T-helper 17 cell (primary cell): Measurements from ENCODE around the gene AP5Z1. TPM values are rescaled to one million over a fixed set of nuclear protein-coding genes. Genes with fewer than 3 reads are reported as not detected.

Experiments
- ATAC-seq: fragments of 150-1000 bp; cut with Tn5 transposase; 2 replicates; pipeline ENCODE4 v1.10.0; 2021; ENCODE audit warnings: mild to moderate bottlenecking, moderate library complexity
- DNase-seq, 3 donors: peaks; one replicate each; pipeline versions ENCODE4 v3.0.0 to v3.0.0-alpha.2; 2020 to 2021
- H3K9me3 ChIP-seq: one replicate; pipeline ENCODE4 v1.7.0; 2013; ENCODE audit warnings: low read length, mild to moderate bottlenecking; ENCODE audit not compliant: control insufficient read depth, poor library complexity, severe bottlenecking
- H3K27ac Mint-ChIP-seq: one replicate; pipeline ENCODE4 v1.8.0; 2022; ENCODE audit warnings: mild to moderate bottlenecking, moderate library complexity, mixed read lengths
- H3K27me3 Mint-ChIP-seq: one replicate; pipeline ENCODE4 v1.8.0; 2022; ENCODE audit warnings: mixed read lengths
- H3K36me3 Mint-ChIP-seq: one replicate; pipeline ENCODE4 v1.8.0; 2022; ENCODE audit warnings: low read depth, mixed read lengths
- H3K4me1 Mint-ChIP-seq: one replicate; pipeline ENCODE4 v1.8.0; 2022; ENCODE audit warnings: mild to moderate bottlenecking, mixed read lengths
- H3K4me3 Mint-ChIP-seq: one replicate; pipeline ENCODE4 v1.8.0; 2022; ENCODE audit warnings: mild to moderate bottlenecking, moderate library complexity, mixed read lengths
- total RNA-seq, 4 donors: library from RNA in 2 of 4; stranded (reverse) in 2 of 4; gene quantifications; one replicate each; pipeline ENCODE4 v1.2.3 and lab custom pipeline; 2022 to 2026

The AP5Z1 gene
- total RNA-seq, 2 donors from 2014 or later, result 87.6 to 112 TPM

DNA sequence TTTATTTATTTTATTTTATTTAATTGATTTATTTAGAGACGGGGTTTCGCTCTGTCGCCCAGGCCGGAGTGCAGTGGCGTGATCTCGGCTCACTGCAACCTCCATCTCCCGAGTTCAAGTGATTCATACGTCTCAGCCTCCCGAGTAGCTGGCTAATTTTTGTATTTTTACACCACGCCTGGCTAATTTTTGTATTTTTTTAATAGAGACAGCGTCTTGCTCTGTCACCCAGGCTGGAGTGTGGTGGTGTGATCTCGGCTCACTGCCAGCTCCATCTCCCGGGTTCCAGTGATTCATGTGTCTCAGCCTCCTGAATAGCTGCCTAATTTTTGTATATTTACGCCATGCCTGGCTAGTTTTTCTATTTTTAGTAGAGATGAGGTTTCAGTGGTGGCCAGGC, 34.2 kb downstream of the AP5Z1 start:
- peak overlapping the region; percentile 79 for H3K4me3 Mint-ChIP-seq
- H3K9me3 ChIP-seq, result no peaks in the 10 kb centered on the region
- ATAC-seq (no peak), DNase-seq (no peak)
- peaks cover 38% of the 10 kb centered on the region for H3K27me3 Mint-ChIP-seq
- peaks cover 2% of the 10 kb centered on the region for H3K4me1 Mint-ChIP-seq
- peaks cover 2% of the 10 kb centered on the region for H3K36me3 Mint-ChIP-seq
- H3K27ac Mint-ChIP-seq, result no peak overlapping the region

DNA sequence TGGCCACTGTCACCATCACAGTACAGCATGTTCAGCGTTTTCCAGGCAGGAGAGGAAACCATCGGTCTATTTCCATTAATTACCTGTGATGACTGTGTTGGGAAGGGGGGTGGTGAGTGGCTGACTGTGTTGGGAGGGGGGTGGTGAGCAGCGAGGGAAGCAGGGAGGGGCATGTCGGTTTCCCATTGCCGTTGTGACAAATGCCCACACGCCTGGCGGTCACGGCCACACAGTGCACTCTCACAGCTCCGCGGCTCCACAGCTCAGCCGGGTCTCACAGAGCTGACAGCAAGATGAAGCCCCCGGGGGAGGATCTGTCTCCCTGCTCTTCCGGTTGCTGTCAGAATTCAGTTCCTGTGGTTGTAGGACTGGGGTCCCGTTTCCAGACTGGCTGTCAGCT, 39.0 kb downstream of the AP5Z1 start:
- H3K4me3 Mint-ChIP-seq, result no peak overlapping the region
- no peak for ATAC-seq

DNA sequence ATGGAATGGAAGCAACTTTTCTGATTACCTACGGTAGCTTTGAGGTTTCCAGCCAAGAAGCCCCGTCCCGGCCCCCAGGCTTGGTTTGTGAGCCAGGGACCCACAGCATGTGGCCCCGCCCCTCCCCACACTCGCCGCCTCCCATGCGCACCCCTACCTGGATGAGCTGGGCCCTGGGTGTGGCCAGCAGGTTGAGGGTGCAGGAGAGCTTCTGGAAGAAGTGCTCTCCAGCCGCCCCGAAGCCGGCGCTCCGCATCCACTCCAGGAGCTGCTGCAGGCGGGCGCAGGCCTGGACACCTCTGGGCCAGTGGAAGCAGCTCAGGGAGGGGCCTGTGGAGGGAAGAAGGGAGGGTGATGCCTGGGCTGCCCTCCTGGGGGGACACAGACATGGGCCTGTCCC, 39.7 kb downstream of the AP5Z1 start:
- no peak for DNase-seq
- H3K36me3 Mint-ChIP-seq, result peaks cover 2% of the 10 kb centered on the region
- H3K27me3 Mint-ChIP-seq, result peaks cover 38% of the 10 kb centered on the region
- no peak overlapping the region for H3K4me3 Mint-ChIP-seq
- H3K27ac Mint-ChIP-seq, result no peak overlapping the region
- H3K9me3 ChIP-seq, result no peaks in the 10 kb centered on the region
- no peaks in the 10 kb centered on the region for H3K4me1 Mint-ChIP-seq
- no peak for ATAC-seq

More for the DNA sequence above, 39.0 kb downstream of the AP5Z1 start:
- no peak for DNase-seq
- H3K9me3 ChIP-seq, result no peaks in the 10 kb centered on the region
- H3K27ac Mint-ChIP-seq, result no peak overlapping the region
- peaks cover 2% of the 10 kb centered on the region for H3K36me3 Mint-ChIP-seq
- peaks cover 32% of the 10 kb centered on the region for H3K27me3 Mint-ChIP-seq
- no peaks in the 10 kb centered on the region for H3K4me1 Mint-ChIP-seq

DNA sequence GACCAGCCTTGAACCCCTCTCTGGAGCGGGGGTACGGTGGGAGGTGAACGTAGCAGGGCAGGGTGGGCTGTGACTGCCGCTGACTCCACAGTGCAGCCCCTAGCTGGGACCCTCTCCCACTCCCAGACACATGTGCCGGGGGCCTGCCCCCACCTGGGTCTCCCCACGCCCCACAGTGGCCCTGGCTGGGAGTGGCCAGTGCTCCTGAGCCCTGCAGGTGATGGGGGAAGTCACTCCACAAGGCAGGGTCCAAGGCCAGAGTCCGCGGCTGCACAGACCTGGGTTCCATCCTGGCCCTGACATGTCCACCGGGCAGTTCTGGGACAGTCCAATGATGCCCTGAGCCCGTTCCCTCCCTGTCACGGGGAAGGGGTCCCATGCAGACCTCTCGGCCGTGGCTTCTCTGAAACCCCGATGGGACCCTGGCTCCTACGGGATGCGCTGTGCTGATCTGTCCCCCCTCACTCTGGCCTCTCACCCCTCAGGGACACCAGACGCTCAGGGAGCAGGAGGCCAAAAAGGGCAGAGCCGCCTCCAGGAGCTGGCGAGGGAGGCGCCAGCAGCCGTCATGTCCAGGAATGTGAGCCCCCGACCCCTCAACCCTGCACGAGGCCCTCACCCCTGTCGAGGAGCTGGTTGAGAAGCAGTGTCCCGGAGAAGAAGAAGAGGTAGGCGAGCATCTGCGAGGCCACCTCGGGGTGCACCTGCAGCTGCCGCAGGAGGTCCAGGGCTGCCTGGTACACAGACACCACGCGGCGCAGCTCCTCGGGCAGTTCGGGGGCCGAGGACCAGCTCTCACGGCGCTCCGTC, 40.4 kb downstream of the AP5Z1 start:
- H3K4me3 Mint-ChIP-seq, result no peak overlapping the region

DNA sequence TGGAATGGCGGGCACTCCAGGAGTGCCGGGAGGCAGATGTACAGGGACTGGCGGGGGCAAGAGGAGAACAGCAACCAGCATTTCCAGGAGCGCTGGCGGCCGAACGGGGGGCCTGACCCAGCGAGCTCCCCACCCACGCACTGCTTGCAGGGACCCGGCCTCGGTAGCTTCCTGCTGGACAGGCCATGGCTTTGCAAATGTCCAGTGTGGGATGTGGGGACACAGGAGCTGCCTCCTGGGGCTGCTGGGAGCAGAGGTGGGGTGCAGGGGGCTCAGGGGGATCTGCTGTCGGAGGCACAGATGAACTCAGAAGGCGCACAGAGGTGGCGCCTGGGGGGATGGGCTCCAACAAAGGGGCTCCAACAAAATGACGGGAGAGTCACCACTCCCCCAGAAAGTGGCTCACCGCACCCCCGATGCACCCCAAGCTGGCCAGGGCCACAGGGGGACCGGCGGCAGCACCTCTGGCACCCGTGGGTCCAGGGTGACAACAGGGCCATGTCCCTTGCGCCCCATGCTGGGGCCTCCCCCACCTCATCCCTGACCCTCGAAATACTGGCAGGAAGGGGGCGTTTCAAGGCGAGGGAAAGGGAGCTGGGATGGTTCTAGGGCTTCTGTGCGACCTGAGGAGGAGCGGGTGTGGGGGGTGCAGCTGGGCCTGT, 41.1 kb downstream of the AP5Z1 start:
- Mint-ChIP-seq H3K27me3 (peaks cover 36% of the 10 kb centered on the region), H3K4me3 (no peak overlapping the region), H3K4me1 (no peaks in the 10 kb centered on the region), H3K27ac (no peak overlapping the region), H3K36me3 (peaks cover 2% of the 10 kb centered on the region)
- ATAC-seq (no peak), DNase-seq (no peak)
- no peaks in the 10 kb centered on the region for H3K9me3 ChIP-seq

More for the DNA sequence above, 40.4 kb downstream of the AP5Z1 start:
- H3K27me3 Mint-ChIP-seq, result peaks cover 33% of the 10 kb centered on the region
- DNase-seq (no peak), ATAC-seq (no peak)
- H3K36me3 Mint-ChIP-seq, result peaks cover 2% of the 10 kb centered on the region
- no peaks in the 10 kb centered on the region for H3K9me3 ChIP-seq
- H3K27ac Mint-ChIP-seq, result no peak overlapping the region
- no peaks in the 10 kb centered on the region for H3K4me1 Mint-ChIP-seq

DNA sequence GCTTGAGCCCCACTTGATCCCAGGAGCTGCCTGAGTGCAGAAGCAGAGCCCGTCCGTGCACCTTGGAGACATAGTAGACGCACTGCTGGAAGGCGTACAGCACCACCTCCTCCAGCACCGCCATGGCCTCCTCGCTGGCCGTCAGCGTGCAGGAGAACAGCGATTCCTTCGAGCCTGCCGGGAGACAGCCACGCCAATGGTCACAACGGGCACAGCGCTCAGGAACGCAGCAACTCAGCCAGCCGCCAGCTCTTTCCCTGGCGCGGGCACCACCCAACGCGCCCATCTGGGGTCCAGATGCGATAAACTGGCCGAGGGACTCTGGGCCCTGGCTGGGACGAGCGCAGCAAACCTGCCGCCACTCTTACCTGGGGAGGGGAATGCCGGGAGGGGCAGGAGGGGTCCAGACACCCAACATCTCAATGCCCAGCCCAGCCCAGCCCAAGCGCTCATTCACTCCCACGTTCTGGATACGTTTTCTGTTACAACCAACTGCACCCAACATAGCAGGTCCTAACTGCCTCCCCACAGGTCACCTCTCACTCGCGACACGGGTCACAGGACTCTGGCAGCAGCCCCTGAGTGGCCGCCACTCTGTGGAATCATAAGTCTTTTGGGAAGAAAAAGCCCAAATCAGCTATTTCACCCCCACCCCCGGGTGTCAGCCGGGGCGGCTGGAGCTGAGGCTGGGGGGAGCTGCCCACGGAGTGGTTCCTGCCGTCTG, 41.9 kb downstream of the AP5Z1 start:
- Mint-ChIP-seq H3K4me3 (no peak overlapping the region), H3K27ac (no peak overlapping the region)

DNA sequence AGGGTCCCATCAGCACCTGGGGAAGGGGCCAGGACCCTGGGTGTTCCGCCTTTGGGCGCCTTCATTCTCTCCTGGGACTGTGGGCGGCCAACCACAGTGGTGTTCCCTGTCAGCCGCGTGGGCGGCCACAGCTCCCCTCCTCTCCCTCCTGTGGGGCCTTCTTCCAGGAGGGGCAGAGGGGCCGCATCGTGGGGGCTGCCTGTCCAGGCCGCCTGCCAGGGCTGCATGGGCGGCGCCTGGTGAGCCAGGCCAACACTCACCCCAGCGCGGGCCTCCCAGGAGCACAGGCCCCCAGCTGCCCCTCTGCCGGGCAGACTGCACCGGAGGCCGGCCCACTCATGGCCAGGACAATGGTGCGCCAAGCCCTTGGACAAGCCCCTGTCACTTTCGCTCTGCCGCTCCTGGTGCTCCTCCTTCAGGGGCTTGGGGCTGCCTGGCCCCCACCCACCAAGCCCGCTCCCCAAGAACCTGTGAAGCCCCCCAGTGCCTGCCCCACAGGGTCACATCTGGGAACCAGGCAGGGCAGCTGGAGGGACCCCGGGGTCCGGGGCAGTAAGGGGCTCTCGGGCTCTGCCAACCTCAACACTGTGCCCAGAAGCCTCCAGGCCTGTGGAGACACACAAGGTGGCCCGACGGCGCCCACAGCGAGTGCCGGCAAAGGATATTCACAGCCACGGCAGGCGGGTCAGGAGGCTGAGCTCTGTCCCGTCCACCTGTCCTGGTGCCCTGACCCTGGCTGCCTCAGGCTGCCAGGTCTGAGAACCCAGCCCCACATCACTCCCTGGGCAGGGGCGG, 42.8 kb downstream of the AP5Z1 start:
- Mint-ChIP-seq H3K27ac (no peak overlapping the region), H3K4me1 (no peaks in the 10 kb centered on the region), H3K36me3 (no peaks in the 10 kb centered on the region), H3K4me3 (no peak overlapping the region), H3K27me3 (peaks cover 47% of the 10 kb centered on the region)
- no peaks in the 10 kb centered on the region for H3K9me3 ChIP-seq
- ATAC-seq (no peak), DNase-seq (no peak)

More for the DNA sequence above, 41.9 kb downstream of the AP5Z1 start:
- Mint-ChIP-seq H3K36me3 (peaks cover 2% of the 10 kb centered on the region), H3K4me1 (no peaks in the 10 kb centered on the region), H3K27me3 (peaks cover 44% of the 10 kb centered on the region)
- no peak for ATAC-seq
- no peak for DNase-seq
- H3K9me3 ChIP-seq, result no peaks in the 10 kb centered on the region

DNA sequence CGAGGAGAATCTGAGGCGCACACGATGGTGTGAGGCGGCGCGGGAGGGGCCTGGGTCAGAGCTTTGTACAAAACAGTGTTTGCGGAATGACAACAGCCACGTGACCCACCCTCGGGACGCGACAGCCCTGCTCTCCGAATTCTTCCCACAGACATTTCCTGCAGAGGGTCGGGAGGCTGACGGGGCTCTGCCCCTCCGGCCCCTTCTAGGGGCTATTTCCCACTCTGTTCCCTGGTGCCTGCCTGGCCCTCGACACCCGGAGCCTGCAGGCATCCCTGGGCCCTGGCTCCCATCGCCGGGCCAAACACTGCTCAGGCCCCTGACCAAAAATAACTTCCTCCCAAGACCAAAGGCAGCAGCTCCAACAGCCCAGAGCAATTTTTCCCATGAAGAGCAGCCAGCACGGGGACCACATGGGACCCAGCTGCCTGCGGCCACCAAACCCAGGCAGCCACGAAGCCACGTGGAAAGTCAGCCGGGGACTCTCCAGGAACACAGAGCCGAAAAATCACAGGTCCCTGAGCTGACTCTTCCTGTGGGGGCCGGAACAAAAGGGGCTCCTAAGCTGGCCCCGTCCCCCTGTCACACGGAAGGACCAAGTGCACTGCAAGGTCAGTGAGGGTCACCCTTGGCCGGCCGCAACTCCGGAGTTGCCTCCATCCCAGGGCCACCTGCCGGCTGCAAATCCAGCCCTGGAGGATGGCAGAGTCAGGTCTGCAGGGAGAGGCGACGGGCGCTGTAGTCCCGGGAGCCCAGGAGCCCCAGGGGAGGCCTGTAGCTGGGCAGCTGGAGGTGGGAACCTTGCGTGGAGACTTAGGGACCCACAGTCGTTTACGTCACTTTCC, 44.4 kb downstream of the AP5Z1 start:
- Mint-ChIP-seq H3K36me3 (no peaks in the 10 kb centered on the region), H3K4me3 (no peak overlapping the region), H3K27ac (no peak overlapping the region), H3K4me1 (no peaks in the 10 kb centered on the region), H3K27me3 (peaks cover 34% of the 10 kb centered on the region)
- ATAC-seq (no peak), DNase-seq (no peak)
- H3K9me3 ChIP-seq, result no peaks in the 10 kb centered on the region

DNA sequence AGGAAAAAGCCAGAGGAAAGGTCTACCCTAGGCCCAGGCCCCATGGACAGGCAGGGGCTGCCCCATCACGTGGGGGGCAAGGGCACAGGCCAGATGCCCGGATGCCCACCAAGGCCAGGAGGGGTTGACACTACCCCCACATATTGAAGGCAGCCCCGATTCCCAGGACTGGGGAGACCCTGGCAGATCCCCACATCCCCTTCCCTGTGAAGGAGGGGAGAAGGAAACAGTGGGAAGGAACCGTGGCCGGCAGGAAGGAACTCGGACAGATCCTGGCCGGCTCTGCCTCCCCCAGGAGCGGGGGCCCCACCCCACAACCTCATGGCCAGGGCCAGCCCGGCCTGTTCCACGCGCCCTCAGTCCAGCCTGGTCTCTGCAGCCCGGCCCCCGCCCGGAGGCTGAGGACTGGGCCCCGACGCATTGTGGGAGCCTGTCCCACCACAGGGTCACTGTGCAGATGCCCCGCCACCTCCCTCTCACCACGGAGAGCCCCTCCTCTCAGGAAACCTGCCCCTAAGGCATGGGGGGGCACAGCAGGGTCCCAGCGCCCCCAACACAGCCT, 45.1 kb downstream of the AP5Z1 start:
- H3K4me1 Mint-ChIP-seq, result peaks cover 2% of the 10 kb centered on the region
- no peak for DNase-seq
- H3K4me3 Mint-ChIP-seq, result no peak overlapping the region

DNA sequence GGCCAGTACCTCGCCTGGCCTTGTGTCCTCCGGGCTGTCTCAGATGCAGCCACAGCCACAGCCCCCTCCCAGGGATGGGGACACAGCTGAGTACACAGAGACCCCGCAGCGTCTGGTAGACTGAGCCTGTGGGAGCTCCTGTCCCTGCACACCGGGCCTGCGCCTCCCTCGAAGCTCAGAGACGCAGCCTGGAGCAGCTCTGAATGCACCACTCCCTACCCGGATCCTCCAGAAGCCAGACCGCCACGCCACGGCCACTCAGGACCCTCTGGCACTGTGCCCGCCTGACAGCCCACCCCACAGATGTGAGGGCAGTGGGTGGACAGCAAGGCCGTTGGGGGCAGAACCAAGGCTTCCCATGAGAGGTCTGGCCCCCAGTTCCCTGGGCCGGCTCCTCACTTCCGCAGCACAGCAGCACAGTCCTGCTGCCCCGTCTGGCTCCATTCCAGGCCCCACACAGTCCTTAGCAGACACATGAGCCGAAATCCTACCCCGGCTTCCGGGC, 45.6 kb downstream of the AP5Z1 start:
- H3K4me3 Mint-ChIP-seq, result no peak overlapping the region
- H3K27ac Mint-ChIP-seq, result peak overlapping the region; percentile 34
- H3K9me3 ChIP-seq, result no peaks in the 10 kb centered on the region
- peaks cover 38% of the 10 kb centered on the region for H3K27me3 Mint-ChIP-seq
- H3K36me3 Mint-ChIP-seq, result peaks cover 2% of the 10 kb centered on the region
- DNase-seq, result no peak
- no peak for ATAC-seq
- peaks cover 2% of the 10 kb centered on the region for H3K4me1 Mint-ChIP-seq

More for the DNA sequence above, 45.1 kb downstream of the AP5Z1 start:
- Mint-ChIP-seq H3K27me3 (peaks cover 38% of the 10 kb centered on the region), H3K36me3 (peaks cover 2% of the 10 kb centered on the region), H3K27ac (no peak overlapping the region)
- no peaks in the 10 kb centered on the region for H3K9me3 ChIP-seq
- no peak for ATAC-seq

DNA sequence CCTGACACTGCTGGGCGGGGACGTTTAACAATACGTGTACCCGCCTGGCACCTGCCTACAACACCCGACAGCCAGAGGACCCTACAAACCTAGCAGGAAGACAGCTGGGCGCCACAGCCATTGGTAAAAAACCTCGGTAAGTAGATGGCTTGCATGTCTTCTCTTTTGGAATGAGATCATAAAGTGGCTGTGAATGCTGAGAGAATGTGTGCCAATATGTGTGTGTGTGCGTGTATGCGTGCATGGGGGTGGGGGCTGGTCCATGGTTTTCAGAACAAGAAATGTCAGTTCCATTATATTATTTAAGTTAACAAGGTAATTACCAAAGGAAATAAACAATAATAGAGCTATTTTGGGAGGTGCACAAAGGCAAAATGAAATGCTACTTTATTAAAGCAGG, 47.3 kb downstream of the AP5Z1 start:
- Mint-ChIP-seq H3K36me3 (peaks cover 2% of the 10 kb centered on the region), H3K4me1 (peaks cover 2% of the 10 kb centered on the region), H3K27me3 (peaks cover 38% of the 10 kb centered on the region), H3K27ac (no peak overlapping the region), H3K4me3 (no peak overlapping the region)
- ATAC-seq (no peak), DNase-seq (no peak)
- H3K9me3 ChIP-seq, result no peaks in the 10 kb centered on the region
